HUES64 (cell line): ENCODE results near the gene WSB1.

Experiments used
- H3K27ac ChIP-seq: 2 replicates; pipeline ENCODE4 v1.7.0; 2013; ENCODE audit warnings: low read depth, low read length, inconsistent platforms
- H3K27me3 ChIP-seq: 2 replicates; pipeline ENCODE4 v1.6.1; 2013; ENCODE audit warnings: mild to moderate bottlenecking, low read length; ENCODE audit not compliant: insufficient read depth
- H3K36me3 ChIP-seq: 2 replicates; pipeline ENCODE4 v1.6.1; 2013; ENCODE audit warnings: mild to moderate bottlenecking, low read length; ENCODE audit not compliant: insufficient read depth
- H3K4me1 ChIP-seq: 2 replicates; pipeline ENCODE4 v1.6.1; 2013; ENCODE audit warnings: mild to moderate bottlenecking, low read length, moderate library complexity; ENCODE audit not compliant: insufficient read depth
- H3K4me3 ChIP-seq: 2 replicates; pipeline ENCODE4 v1.5.1; 2013; ENCODE audit warnings: mild to moderate bottlenecking, low read length, moderate library complexity
- H3K9ac ChIP-seq: 2 replicates; pipeline ENCODE4 v1.6.1; 2013; ENCODE audit warnings: mild to moderate bottlenecking, low read depth, low read length
- H3K9me3 ChIP-seq: 2 replicates; pipeline ENCODE4 v1.6.1; 2013; ENCODE audit warnings: low read depth, low read length; ENCODE audit not compliant: insufficient read depth
- WGBS: fragments of 150-250, 120-280 bp; methylation state at CpG from one replicate; pipeline ENCODE4 v1.1.7; 2013; ENCODE audit warnings: missing lambda C conversion rate; 5-methylcytosine and 5-hydroxymethylcytosine counted together

The WSB1 gene

GRCh38 chr17:27319541-27320221 lies 25.8 kb downstream of the WSB1 start:
- Histone ChIP-seq H3K27ac (no peak overlapping the region), H3K27me3 (no peaks in the 10 kb centered on the region), H3K9ac (no peak overlapping the region), H3K4me1 (peaks cover 4% of the 10 kb centered on the region; the same call in 1 of the 2 replicates), H3K36me3 (peaks cover 36% of the 10 kb centered on the region), H3K9me3 (no peaks in the 10 kb centered on the region), H3K4me3 (no peak overlapping the region)
- 93% methylated on average over 4 of the region's 4 CpGs for WGBS

- H3K9ac ChIP-seq = no peak overlapping the region
- no peaks in the 10 kb centered on the region for H3K9me3 ChIP-seq
- peaks cover 31% of the 10 kb centered on the region for H3K36me3 ChIP-seq
- WGBS = 97% methylated on average over 4 of the region's 4 CpGs
- H3K27ac ChIP-seq = no peak overlapping the region
- H3K4me1 ChIP-seq = peaks cover 4% of the 10 kb centered on the region; the same call in 1 of the 2 replicates
- no peaks in the 10 kb centered on the region for H3K27me3 ChIP-seq
- no peak overlapping the region for H3K4me3 ChIP-seq
Measured at GRCh38 chr17:27320222-27320560, 26.3 kb downstream of the WSB1 start.

DNA sequence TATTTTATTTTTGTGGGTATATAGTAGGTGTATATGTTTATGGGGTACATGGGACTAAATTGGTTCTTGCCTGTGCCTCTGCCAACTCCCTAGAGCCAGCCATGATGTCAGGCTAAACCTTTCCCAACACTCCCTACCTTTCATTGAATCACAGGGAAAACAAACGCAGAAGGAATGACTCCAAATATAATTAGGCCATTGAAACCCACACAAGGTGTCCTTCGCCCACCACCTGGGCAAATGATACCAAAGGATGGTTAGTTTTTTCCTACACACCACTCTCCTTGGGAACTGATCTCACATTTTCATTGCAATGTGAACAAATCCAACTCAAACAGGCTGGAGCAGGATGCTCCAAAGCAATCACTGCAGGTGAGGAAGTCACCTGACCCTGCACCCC lies 27.5 kb downstream of the WSB1 start:
- no peaks in the 10 kb centered on the region for H3K27me3 ChIP-seq
- 89% methylated on average over 2 of the region's 2 CpGs for WGBS
- H3K36me3 ChIP-seq = peaks cover 19% of the 10 kb centered on the region
- no peaks in the 10 kb centered on the region for H3K9me3 ChIP-seq
- H3K4me1 ChIP-seq = peaks cover 4% of the 10 kb centered on the region; the same call in 1 of the 2 replicates
- no peak overlapping the region for H3K4me3 ChIP-seq
- H3K27ac ChIP-seq = no peak overlapping the region
- H3K9ac ChIP-seq = no peak overlapping the region

DNA sequence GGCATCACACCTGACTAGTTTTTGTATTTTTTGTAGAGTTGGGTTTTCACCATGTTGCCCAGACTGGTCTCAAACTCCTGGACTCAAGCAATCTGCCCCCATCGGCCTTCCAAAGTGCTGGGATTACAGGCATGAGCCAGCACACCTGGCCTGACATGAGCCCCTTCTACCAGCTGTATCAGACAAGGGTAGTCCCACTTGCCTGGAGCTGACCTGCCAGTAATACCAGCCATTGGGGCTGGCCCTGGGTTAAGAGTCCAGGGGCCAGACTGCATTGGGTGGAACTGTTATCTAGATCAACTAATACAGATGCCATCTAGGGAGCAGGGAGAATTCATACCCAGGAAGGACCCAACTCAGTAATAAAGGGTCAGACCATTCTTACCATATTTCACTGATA lies 28.1 kb downstream of the WSB1 start:
- no peak overlapping the region for H3K9ac ChIP-seq
- H3K9me3 ChIP-seq = no peaks in the 10 kb centered on the region
- no peaks in the 10 kb centered on the region for H3K27me3 ChIP-seq
- peaks cover 4% of the 10 kb centered on the region; the same call in 1 of the 2 replicates for H3K4me1 ChIP-seq
- H3K36me3 ChIP-seq = peaks cover 13% of the 10 kb centered on the region
- no peak overlapping the region for H3K27ac ChIP-seq
- no peak overlapping the region for H3K4me3 ChIP-seq
- WGBS = 88% methylated on average over 1 of the region's 1 CpG

DNA sequence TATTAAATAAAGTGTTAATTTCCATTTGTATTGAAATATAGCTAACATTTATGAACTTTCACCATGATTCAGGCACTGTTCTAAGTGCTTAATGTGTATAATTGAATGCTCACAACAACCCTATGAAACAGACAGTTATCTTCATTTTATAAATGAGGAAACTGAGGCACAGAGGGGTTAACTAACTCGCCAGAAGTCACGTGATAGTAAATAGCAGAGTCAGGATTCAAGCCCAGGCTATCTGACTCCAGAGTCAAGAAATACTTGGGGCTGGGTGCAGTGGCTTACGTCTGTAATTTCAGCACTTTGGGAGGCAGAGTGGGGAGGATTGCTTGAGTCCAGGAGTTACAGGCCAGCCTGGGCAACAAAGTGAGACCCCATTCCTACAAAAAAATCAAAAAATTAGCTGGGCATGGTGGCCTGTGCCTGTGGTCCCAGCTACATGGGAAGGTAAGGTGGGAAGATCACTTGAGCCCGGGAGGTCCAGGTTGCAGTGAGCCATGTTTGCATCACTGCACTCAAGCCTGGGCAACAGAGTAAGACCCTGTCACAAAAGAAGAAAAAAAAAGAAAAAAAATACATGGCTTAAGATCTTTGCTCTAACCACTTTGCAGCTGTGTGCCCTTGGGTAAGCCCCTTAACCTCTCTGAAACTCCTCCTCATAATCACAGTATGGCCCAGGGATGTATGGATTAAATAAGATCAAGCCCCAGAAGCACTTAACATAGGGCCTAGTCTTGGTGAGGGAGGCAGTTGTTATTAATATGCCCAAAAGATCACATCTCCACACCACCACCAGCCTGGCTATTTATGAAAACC lies 29.0 kb downstream of the WSB1 start:
- 93% methylated on average over 4 of the region's 4 CpGs for whole genome bisulfite sequencing
- Histone ChIP-seq H3K9me3 (no peaks in the 10 kb centered on the region), H3K4me3 (no peak overlapping the region), H3K4me1 (peaks cover 4% of the 10 kb centered on the region; the same call in 1 of the 2 replicates), H3K9ac (no peak overlapping the region), H3K27ac (no peak overlapping the region), H3K27me3 (no peaks in the 10 kb centered on the region), H3K36me3 (peaks cover 10% of the 10 kb centered on the region)

DNA sequence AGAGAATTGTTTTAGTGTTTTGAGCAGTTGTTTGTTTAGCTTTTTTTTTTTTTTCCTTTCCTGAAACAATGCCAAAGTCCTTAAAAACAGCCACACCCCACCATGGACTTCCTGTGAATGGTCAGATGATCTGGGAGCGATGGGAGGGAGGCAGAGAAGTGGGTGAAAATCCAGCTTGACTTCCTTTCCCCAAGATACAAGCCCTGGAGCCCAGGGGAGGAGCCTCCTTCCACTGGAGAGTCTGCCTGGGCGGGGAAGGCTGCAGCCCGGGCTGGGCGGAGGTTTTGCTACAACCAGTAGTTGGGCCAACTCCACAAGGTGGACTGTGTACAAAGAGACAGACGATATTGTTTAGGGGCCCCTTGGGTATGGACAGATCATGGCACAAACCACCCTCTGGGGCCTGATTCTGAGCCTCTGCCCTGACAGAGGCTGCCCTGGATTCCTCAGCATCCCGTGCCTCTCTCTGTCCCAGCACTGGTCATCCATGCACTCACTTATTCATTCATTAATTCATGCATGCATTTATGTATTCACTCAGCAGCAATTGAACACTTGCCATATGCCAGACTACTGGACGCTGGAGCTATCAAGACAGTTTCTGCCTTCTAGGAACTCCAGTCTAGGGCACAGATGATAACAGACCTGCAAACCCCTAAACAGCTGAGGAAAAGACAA lies 29.8 kb downstream of the WSB1 start:
- no peak overlapping the region for H3K27ac ChIP-seq
- 69% methylated on average over 6 of the region's 7 CpGs for WGBS
- no peak overlapping the region for H3K4me3 ChIP-seq
- peaks cover 2% of the 10 kb centered on the region for H3K36me3 ChIP-seq
- no peaks in the 10 kb centered on the region for H3K9me3 ChIP-seq
- no peak overlapping the region for H3K9ac ChIP-seq
- no peaks in the 10 kb centered on the region for H3K27me3 ChIP-seq
- H3K4me1 ChIP-seq = peaks cover 4% of the 10 kb centered on the region; the same call in 1 of the 2 replicates

DNA sequence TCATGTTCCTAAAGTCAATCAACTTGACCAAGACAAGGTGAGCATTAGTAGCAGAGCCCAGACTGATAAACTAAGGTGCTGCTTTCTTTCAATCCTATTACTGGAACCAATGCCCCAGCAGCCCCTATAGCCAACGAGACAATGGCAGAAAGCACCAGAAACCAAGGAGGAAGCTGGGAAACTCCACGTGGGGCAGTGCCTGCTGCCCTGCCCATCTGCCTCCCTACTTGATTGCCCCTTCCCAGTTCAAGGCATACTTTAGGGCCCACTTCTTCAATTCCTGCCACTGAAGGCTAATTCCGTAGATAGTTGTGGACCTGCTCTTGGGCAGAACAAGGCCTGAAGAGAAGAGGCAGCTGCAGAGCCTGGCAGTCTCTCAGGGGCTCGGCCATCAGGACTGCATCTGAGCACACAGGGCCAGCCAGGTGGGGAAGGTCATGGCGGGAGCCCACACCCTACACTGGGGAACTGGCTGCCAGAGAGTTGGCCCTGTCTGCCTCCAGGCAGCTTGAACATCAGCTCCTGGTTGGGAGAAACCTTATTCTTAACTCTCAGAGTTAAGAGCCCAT lies 30.9 kb downstream of the WSB1 start:
- Histone ChIP-seq H3K4me1 (peaks cover 4% of the 10 kb centered on the region; the same call in 1 of the 2 replicates), H3K27me3 (no peaks in the 10 kb centered on the region), H3K36me3 (no peaks in the 10 kb centered on the region), H3K4me3 (no peak overlapping the region), H3K27ac (no peak overlapping the region), H3K9ac (no peak overlapping the region), H3K9me3 (no peaks in the 10 kb centered on the region)
- WGBS = 83% methylated on average over 5 of the region's 5 CpGs

DNA sequence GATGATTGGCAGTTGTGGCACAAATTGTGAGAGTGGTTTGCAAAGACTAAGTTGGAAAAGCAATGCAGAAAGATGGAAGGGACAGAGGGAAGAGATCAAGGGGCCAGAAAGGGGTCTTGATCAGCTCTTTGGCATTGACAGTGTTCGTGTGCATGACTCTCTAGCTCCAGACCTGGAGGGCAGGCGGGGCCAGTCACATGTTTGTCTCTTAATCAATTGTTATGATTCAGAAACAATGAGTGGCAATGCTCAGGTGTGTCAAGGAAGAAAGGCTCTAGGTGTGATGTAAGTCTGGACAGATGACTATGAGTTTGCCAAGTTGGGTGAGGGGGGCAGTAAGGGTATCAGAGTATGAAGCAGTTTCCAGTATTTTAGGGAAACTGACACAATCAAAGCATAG lies 32.1 kb downstream of the WSB1 start:
- H3K27me3 ChIP-seq = no peaks in the 10 kb centered on the region
- peaks cover 4% of the 10 kb centered on the region; the same call in 1 of the 2 replicates for H3K4me1 ChIP-seq
- H3K36me3 ChIP-seq = no peaks in the 10 kb centered on the region
- no peak overlapping the region for H3K4me3 ChIP-seq
- no peaks in the 10 kb centered on the region for H3K9me3 ChIP-seq
- H3K27ac ChIP-seq = no peak overlapping the region
- no peak overlapping the region for H3K9ac ChIP-seq
- WGBS = 82% methylated on average over 2 of the region's 2 CpGs

DNA sequence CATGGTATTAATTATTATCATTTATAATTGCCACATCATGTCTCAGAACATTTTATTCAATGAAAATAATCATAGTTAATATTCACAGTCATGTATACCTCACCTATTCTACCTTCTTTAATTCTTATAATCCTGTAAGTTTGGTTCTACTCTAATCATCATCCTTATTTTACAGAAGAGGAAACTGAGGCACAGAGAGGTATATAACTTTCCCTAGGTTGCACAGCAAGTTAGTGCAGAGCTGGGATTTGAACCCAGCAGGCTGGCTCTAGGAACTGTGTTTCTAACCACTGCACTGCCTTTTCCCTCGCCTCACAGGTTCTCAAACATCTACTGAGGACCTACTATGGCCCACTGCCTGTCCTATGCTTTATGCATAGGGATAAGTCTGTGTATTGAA lies 32.7 kb downstream of the WSB1 start:
- Histone ChIP-seq H3K27me3 (no peaks in the 10 kb centered on the region), H3K4me1 (peaks cover 4% of the 10 kb centered on the region; the same call in 1 of the 2 replicates), H3K9me3 (no peaks in the 10 kb centered on the region), H3K4me3 (no peak overlapping the region), H3K27ac (no peak overlapping the region), H3K36me3 (no peaks in the 10 kb centered on the region), H3K9ac (no peak overlapping the region)
- WGBS = 91% methylated on average over 1 of the region's 1 CpG

GRCh38 chr17:27327397-27327796 lies 33.5 kb downstream of the WSB1 start:
- peaks cover 4% of the 10 kb centered on the region for H3K4me1 ChIP-seq
- 91% methylated on average over 7 of the region's 7 CpGs for WGBS
- H3K27me3 ChIP-seq = no peaks in the 10 kb centered on the region
- no peak overlapping the region for H3K4me3 ChIP-seq
- H3K36me3 ChIP-seq = no peaks in the 10 kb centered on the region
- H3K9me3 ChIP-seq = no peaks in the 10 kb centered on the region
- H3K27ac ChIP-seq = no peak overlapping the region
- no peak overlapping the region for H3K9ac ChIP-seq

GRCh38 chr17:27327871-27328270 lies 34.0 kb downstream of the WSB1 start:
- H3K27ac ChIP-seq = no peak overlapping the region
- no peaks in the 10 kb centered on the region for H3K27me3 ChIP-seq

More at GRCh38 chr17:27327871-27328270, 34.0 kb downstream of the WSB1 start:
- H3K4me3 ChIP-seq = no peak overlapping the region
- WGBS = 98% methylated on average over 3 of the region's 4 CpGs
- peaks cover 4% of the 10 kb centered on the region for H3K4me1 ChIP-seq
- H3K36me3 ChIP-seq = no peaks in the 10 kb centered on the region
- H3K9ac ChIP-seq = no peak overlapping the region
- no peaks in the 10 kb centered on the region for H3K9me3 ChIP-seq
